Erythroblast (primary cell): Measurements from ENCODE around the gene IGSF1.
"Not testable (repeated sequence)": the region's sequence is repeated elsewhere in the genome, so short reads cannot be mapped to it uniquely, and the experiment has no call there.

Experiments used
- DNase-seq, 2 experiments: peaks; one replicate each; lab custom pipeline; 2025; lab: John Stamatoyannopoulos, UW
- GATA1 ChIP-seq: IDR thresholded peaks from 2 replicates; pipeline ENCODE4 v1.6.1; 2011; ENCODE audit warnings: low read depth, mild to moderate bottlenecking, control low read depth, low read length, moderate library complexity
- POLR2A ChIP-seq: IDR thresholded peaks from 2 replicates; pipeline ENCODE4 v1.6.1; 2011; ENCODE audit warnings: mild to moderate bottlenecking, low read length

The IGSF1 gene

DNA sequence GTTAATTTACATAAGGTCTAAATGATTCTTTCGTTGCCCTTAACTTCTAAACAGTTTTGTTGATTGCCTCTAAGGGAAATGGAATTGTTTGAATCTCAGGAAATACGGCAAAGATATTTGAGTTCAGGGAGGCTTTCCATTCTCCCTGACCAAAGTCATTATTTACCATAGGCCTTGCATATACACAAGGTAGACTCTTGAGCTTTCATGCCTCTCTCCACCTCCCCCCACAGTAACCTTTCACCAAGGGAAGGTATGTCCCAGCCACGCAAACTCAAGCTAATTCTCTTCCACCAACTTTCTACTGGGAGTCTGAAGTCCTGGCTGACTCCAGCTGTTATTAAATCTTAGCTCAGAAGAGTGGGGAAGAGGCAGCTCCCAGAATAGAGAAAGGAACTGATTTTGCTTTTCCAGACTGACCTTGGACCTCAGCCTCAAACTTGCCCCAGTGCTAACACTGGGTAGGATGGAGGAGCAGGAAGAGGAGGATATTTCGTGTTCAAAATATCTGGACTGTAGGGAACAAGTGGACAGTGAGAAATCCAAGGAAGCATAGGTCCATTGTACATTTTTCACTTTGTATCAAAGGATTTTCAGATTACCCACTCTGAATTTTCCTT, 1.4 kb downstream of the IGSF1 start:
- no peak for TF ChIP-seq POLR2A
- no peak for TF ChIP-seq GATA1
- no peak for DNase-seq

DNA sequence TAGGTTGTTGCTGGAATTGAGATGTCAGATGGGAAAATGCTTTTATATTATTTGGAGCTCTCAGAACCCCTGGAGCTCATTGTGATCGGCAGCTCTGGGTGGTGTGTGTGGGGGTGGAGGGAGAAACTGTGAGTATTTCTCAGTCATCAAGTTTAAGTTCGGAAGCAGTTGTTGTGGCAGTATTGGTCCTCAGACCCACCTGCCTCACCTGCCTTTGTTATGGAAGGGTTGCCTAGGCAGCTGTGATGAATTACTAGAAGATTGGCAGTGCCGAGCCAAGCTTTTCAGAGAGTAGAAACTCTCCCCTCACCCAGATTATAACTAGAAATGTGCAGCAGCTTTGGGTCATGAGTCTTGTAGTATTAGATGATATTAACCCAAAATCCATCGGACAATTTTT, 9.5 kb downstream of the IGSF1 start:
- no peak for TF ChIP-seq GATA1
- no peak for TF ChIP-seq POLR2A
- DNase-seq: no peak

GRCh38 chrX:131279197-131279596, 9.9 kb downstream of the IGSF1 start:
- DNase-seq: no peak
- no peak for TF ChIP-seq GATA1
- TF ChIP-seq POLR2A: no peak

DNA sequence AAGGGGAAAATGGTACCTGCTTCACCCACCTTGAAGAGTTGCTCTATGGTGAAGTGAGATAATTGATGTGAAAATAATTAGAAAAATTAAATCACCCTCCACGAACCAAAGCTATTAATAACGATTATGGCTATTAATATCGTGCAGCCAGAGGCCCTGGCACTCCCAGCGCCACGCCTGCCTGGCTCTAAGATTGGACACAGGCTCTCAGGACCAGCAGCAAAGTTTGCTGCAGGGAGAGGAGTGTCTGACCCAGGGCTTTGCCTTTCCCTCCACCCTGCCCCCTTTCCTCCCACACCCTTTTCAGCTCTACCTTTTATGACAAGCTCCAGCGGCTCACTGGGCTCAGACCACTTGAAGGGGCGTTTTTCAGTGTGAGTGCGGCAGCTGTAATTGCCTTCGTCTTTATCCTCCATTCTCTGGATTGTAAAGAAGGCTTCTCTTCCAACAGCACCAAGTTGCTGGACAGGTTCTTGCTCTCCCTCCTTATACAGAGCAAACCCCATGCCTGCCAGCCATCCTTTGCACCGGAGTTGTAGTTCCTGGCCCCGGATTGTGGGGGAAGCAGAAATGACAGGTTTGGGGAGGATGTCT, 11.5 kb downstream of the IGSF1 start:
- no peak for TF ChIP-seq GATA1
- no peak for TF ChIP-seq POLR2A
- DNase-seq: no peak

DNA sequence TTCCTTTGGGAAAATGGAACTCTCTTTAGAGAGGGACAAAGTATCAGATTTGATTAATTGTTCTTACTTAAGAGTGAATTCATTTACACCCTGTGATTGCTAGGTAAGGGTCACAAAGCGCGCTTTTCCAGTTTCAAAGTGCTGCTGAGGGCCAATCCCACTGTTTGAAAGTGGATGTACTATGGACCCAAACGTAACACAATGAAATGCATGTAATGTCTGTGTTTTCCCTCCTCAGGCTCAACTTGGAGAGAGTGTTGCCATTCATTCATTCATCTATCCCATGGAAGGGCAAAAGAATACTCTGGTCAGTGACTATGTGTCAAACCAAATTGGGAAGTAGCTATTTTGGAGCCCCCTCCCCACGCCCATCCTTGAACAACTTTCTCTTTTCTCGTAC, 16.1 kb downstream of the IGSF1 start:
- DNase-seq: no peak
- no peak for TF ChIP-seq POLR2A
- TF ChIP-seq GATA1: no peak

GRCh38 chrX:131271826-131272225, 17.3 kb downstream of the IGSF1 start:
- DNase-seq: no peak
- TF ChIP-seq GATA1: no peak
- no peak for TF ChIP-seq POLR2A

DNA sequence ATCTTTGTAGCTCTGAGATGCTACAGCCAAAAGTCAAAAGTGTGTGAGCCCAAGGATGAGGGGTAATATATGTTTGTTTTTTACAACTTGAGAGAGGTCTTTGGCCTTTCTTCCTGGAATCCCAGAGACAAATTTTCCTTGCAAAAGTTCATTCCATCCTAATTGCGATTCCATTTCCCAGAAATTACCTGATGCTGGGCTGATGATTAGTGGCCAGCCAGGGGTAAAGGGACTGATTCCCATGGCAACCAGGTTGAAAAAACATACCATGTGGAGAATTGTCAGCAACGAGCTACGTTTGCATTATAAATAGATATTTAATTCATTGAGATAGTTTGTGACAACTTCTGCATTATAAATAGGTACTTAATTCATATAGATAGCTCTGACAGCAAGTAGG, 17.8 kb downstream of the IGSF1 start:
- TF ChIP-seq POLR2A: no peak
- no peak for TF ChIP-seq GATA1
- no peak for DNase-seq

GRCh38 chrX:131270080-131270479, 19.0 kb downstream of the IGSF1 start:
- DNase-seq: no peak
- TF ChIP-seq GATA1 (no peak), POLR2A (no peak)

DNA sequence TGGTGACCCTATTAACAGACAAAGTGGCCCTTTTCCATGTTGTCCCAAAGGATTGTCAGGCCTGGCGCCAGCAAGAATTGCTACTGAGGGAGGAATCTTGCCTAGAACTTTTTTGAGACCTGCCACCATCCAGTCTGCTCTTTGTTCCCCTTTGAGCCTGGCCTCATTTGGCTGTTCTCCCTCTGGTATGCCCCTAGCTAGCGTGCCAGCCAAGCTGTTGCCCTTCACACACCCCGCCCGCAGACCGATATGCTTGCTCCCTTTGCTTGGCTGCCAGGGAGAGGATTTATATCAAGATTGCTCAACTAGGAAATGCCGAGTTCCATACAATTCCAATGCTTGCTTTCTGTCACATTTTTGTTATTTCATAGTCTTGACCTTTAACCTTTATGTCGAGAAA, 24.4 kb downstream of the IGSF1 start:
- no peak for DNase-seq
- no peak for TF ChIP-seq POLR2A
- TF ChIP-seq GATA1: no peak

- DNase-seq: no peak
- TF ChIP-seq GATA1 (no peak), POLR2A (no peak)
These were observed 25.1 kb downstream of the IGSF1 start for GRCh38 chrX:131264053-131264452.

DNA sequence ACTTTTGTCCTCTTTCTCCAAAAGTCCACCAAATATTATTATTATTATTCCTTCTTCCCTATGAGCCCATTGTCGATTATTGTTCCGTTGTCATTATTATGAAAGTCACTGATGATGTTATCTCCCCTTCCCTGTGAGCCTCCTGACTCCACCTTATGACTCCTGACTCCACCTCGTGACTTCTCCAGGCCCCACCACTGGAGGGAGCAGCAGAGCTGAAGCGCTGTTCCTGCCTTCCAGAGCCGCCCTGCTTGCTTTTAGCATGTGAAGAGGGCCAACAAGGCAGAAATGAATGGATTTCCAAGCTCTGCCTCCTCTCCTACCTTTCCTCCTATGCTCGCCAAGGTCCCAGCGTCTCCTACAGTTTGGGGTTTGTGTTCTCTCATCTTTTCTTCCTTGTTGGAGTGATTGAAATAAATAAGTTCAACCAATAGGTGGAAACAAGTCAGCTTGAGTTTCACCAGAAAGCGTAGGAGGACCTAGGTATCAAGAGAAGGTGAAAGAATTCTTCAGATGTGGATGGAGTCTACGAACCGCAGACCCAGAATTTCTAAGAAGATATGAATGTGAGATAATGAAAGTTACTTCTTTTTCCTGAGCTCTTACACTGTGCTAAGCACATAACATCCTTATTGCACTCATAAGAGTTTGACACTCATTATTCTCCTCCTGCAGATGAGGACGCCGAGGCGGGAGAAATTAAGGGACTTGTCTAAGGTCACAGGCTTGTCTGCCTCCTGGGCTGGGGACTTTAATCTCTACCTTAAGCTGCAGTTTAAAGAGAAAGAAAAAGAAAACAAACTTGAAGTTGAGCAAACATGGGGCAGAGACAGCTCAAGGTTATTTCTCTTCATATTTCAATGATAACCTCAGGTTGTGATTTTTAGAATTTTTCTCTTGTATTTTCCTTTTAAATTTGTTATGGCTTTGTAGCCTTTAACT, 26.1 kb downstream of the IGSF1 start:
- peak; percentile 5 to 46 for DNase-seq
- TF ChIP-seq POLR2A: no peak
- TF ChIP-seq GATA1: no peak

DNA sequence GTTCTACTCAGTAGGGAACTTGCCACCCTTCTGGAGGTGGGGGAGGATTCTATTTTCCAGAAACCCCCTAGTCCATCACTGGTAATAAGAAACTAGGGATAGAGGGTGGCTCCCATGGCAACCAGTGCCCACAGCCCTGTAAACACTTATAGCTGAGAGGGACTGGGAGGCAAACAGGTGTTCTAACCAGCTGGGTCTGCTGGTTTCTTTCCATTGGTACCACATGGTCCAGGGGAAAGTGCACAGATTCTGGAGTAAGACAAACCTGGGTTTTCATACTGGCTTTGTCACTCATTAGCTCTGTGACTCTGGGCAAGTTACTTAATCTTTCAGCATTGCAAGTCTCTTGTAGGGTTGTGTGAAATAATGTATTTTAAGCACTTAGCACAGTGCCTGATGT, 26.9 kb downstream of the IGSF1 start:
- TF ChIP-seq POLR2A: no peak
- TF ChIP-seq GATA1: no peak
- no peak for DNase-seq

DNA sequence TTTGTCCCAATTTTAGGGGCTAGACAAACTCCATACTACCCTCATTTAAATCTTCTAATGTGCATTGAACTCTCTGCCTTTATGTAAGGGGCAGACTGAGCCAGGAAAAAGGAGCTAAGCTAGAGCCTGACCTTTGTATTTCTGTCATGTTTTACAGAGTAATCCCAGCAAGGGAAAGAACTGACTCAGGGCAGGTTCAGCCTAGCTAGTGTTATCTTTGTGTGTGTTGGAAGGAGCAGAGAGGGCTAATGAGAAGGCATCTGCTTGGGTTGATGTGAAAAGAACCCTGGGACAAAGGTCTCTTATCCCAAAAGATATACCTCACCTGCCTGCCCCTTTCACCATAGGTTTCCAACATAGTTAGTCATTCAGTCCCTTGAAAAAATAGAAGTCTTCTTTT, 31.7 kb downstream of the IGSF1 start:
- TF ChIP-seq GATA1 (no peak), POLR2A (no peak)
- DNase-seq: no peak

DNA sequence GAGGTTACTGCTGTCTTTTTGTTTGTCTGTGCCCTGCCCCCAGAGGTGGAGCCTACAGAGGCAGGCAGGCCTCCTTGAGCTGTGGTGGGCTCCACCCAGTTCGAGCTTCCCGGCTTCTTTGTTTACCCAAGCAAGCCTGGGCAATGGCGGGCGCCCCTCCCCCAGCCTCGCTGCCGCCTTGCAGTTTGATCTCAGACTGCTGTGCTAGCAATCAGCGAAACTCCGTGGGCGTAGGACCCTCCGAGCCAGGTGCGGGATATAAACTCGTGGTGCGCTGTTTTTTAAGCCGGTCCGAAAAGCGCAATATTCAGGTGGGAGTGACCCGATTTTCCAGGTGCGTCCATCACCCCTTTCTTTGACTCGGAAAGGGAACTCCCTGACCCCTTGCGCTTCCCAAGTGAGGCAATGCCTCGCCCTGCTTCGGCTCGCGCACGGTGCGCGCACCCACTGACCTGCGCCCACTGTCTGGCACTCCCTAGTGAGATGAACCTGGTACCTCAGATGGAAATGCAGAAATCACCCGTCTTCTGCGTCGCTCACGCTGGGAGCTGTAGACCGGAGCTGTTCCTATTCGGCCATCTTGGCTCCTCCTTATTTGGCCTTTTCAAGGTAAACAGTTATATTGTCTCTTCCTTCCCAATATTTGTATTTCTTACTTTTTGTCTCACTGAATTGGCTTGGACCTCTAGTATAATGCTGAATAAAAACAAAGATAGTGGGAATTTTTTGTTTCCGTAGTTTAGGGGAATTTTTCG, 37.9 kb downstream of the IGSF1 start:
- DNase-seq: not testable (repeated sequence)
